Neural crest cell (in vitro differentiated cells): Measurements from ENCODE around the gene HS3ST2. TPM values are rescaled to one million over a fixed set of nuclear protein-coding genes. Genes with fewer than 3 reads are reported as not detected.

Source experiments
- DNase-seq: peaks from one replicate; pipeline ENCODE4 v3.0.0; 2021; ENCODE audit warnings: low read depth, mixed read lengths, low spot score
- H3K27ac Mint-ChIP-seq: one replicate; pipeline ENCODE4 v1.8.0; 2021; ENCODE audit warnings: mild to moderate bottlenecking, mixed read lengths; ENCODE audit not compliant: unreplicated experiment
- H3K27me3 Mint-ChIP-seq: 2 replicates; pipeline ENCODE4 v1.8.0; 2021; ENCODE audit warnings: low read depth, mild to moderate bottlenecking, mixed read lengths
- H3K36me3 Mint-ChIP-seq: 2 replicates; pipeline ENCODE4 v1.8.0; 2021; ENCODE audit warnings: low read depth, mild to moderate bottlenecking, mixed read lengths
- H3K4me1 Mint-ChIP-seq: 2 replicates; pipeline ENCODE4 v1.8.0; 2021; ENCODE audit warnings: mixed read lengths
- H3K4me3 Mint-ChIP-seq: one replicate; pipeline ENCODE4 v1.8.0; 2021; ENCODE audit warnings: mild to moderate bottlenecking, mixed read lengths
- H3K9me3 Mint-ChIP-seq: 2 replicates; pipeline ENCODE4 v1.8.0; 2021; ENCODE audit warnings: mixed read lengths
- CTCF ChIP-seq: fragments of 200-600 bp; sonication (generic); conservative IDR thresholded peaks from 2 replicates; pipeline ENCODE4 v1.5.0; 2021; ENCODE audit warnings: antibody characterized with exemption, mild to moderate bottlenecking
- total RNA-seq: library from RNA; stranded (reverse); gene quantifications from 2 replicates; pipeline ENCODE4 v1.2.1, GENCODE V29; 2021

The HS3ST2 gene
- total RNA-seq, 1 donor from 2014 or later = not detected

DNA sequence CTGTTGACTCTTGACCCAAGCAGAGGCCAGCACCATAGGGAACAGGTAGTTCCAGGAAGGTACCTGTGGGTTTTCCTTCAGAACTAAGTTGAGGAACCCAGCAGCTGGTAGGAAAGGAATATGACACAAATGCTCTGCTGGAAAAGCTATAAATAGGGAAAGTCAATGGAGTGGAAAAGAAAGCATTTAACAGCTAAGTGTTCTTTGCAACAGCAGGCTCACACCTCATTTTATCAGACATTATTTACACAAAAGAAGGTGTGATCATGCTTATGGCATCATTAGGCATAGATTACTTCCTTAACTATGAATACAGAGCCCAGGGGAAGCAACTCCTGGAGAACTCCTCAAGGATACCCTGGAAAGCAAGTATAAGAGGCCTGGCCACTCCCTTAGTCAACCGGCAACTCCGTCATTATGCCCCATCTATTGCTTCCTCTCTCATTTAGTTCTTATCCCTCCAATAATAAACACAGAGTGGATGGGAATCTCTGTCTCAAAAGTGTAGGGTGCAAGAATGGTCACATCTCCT lies 128.1 kb downstream of the HS3ST2 start:
- Mint-ChIP-seq H3K36me3 (no peaks in the 10 kb centered on the region), H3K27ac (no peak overlapping the region), H3K4me1 (no peaks in the 10 kb centered on the region), H3K4me3 (no peak overlapping the region), H3K9me3 (peaks cover 2% of the 10 kb centered on the region), H3K27me3 (peaks cover 42% of the 10 kb centered on the region)
- DNase-seq = no peak
- no peak for TF ChIP-seq CTCF

- H3K27ac Mint-ChIP-seq = no peak overlapping the region
- peaks cover 42% of the 10 kb centered on the region for H3K27me3 Mint-ChIP-seq
- TF ChIP-seq CTCF = no peak
- peaks cover 2% of the 10 kb centered on the region for H3K9me3 Mint-ChIP-seq
- H3K36me3 Mint-ChIP-seq = no peaks in the 10 kb centered on the region
- H3K4me1 Mint-ChIP-seq = no peaks in the 10 kb centered on the region
- DNase-seq = no peak
- no peak overlapping the region for H3K4me3 Mint-ChIP-seq
These were observed 128.8 kb downstream of the HS3ST2 start for GRCh38 chr16:22942811-22943210.

DNA sequence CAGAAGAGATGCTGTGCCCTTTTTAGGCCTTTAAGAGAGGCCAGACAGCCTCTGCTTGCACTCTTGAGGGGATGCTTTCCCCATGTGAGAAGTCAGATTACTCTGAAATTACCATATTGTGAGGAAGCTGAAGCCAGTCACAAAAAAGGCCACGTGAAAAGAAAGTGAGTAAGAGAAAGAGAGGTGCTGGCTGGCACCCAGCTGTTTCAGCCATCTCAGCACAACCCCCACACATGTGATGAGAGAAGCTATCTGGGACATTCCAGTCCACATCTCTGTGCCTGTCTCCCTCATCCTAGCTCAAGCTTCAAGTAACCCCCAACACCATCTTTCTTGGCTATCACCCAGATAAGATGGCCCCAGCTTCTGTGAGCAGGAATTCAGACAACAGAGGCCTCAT lies 131.4 kb downstream of the HS3ST2 start:
- Mint-ChIP-seq H3K9me3 (no peaks in the 10 kb centered on the region), H3K4me3 (no peak overlapping the region), H3K27ac (no peak overlapping the region), H3K27me3 (peaks cover 50% of the 10 kb centered on the region), H3K36me3 (no peaks in the 10 kb centered on the region), H3K4me1 (no peaks in the 10 kb centered on the region)
- no peak for TF ChIP-seq CTCF
- DNase-seq = no peak

GRCh38 chr16:22946433-22946832 lies 132.5 kb downstream of the HS3ST2 start:
- no peaks in the 10 kb centered on the region for H3K36me3 Mint-ChIP-seq
- TF ChIP-seq CTCF = no peak
- no peaks in the 10 kb centered on the region for H3K4me1 Mint-ChIP-seq
- peaks cover 51% of the 10 kb centered on the region for H3K27me3 Mint-ChIP-seq
- no peak overlapping the region for H3K27ac Mint-ChIP-seq
- DNase-seq = no peak
- H3K9me3 Mint-ChIP-seq = no peaks in the 10 kb centered on the region
- H3K4me3 Mint-ChIP-seq = no peak overlapping the region

DNA sequence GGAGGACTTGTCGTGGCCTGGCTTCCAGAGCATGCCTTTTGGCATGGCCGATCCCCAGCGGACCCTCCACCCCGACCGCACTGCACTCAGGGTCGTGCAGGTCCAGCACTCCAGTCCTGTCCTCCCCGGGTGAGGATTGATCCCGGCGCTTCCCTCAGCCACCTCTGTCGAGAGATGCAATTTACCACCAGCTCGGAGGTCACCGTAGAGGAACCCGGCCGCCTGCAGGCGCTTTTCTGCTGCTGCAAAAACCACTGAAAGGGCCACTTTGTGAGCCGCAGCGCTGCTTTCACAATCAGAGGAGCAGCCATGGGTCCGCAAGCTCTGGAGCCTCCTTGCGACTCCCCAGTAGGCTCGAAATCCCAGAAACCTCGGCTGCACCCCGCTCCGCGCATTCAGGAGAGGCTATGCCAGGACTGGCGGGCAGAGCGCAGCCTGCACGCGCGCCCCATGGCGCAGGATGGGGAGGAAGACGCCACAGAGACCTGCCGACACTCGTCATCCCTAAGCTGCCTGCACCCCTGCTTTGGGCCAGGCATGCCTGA lies 134.2 kb downstream of the HS3ST2 start:
- Mint-ChIP-seq H3K4me3 (no peak overlapping the region), H3K36me3 (no peaks in the 10 kb centered on the region), H3K27me3 (peaks cover 38% of the 10 kb centered on the region), H3K4me1 (no peaks in the 10 kb centered on the region), H3K9me3 (no peaks in the 10 kb centered on the region), H3K27ac (no peak overlapping the region)
- peak; percentile 1 for DNase-seq
- TF ChIP-seq CTCF = no peak
